ENCODE measurements around the gene CDH1.

GRCh38 chr16:68722119-68723024 lies 14.7 kb upstream of the CDH1 start:
- no peak for TF ChIP-seq POLR2A (IDR thresholded peaks at IDR 0.05; ENCODE audit: low read length)
- TF ChIP-seq GATA1 (IDR thresholded peaks at IDR 0.05; ENCODE audit: low read depth, low read length): no peak

All from erythroblast (primary cell).